Measurements from ENCODE around the gene TRMT1L.

The TRMT1L gene

DNA sequence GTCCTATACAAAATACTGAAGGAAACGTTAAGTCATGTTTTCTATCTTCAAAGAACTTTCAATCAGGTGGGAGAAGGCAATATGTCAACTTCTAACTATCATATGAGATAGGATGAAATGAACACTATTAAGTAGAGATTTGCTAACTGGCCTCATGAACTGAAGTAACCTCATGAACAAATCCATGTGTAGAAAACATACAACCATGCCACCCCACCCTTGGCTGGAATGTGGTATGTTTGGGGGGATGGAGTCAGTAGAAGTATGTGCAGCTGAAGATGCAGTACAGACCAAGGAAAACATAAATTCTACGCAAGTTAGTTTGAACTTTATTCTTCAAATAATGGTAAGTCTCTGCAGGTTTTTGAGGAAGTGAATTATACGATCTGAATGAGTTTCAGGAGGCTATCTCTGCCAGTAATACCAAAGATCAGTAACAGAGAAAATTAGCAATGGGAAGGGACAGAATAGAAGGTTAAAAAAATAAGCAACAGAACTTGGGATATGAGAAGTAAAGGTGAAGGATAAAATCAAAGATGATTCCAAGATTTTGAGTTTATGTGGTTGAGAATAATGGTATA lies 4.5 kb downstream of the TRMT1L start:
- H3K9me3 ChIP-seq (ENCODE audit: control insufficient read depth, insufficient read depth, low read length), result no peaks in the 10 kb centered on the region
- peaks cover 3% of the 10 kb centered on the region for H3K36me3 ChIP-seq (ENCODE audit: insufficient read depth, low read length)
- no peaks in the 10 kb centered on the region for H3K4me1 ChIP-seq (ENCODE audit: insufficient read depth, low read length)
- no peak overlapping the region for H3K9ac ChIP-seq (ENCODE audit: low read depth, low read length)

DNA sequence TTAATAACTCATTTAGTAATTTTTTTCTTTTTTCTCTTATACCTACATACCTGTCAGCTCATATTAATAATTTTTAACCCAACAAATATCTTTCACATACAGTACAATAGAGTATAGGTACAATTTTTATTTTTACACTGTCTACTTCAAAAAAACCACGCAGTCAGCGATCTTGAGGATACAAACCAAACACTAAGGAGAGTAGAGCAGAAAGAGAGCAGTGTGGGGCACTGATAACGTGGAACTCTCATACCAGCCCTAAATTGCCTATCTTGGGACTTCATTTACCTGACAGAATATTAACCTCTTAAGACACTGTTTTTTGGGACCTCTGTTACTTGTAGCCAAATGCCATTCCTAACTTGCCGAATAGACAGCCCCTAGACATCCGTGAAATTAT lies 5.5 kb downstream of the TRMT1L start:
- Histone ChIP-seq H3K36me3 (ENCODE audit: insufficient read depth, low read length) (peaks cover 3% of the 10 kb centered on the region), H3K9me3 (ENCODE audit: control insufficient read depth, insufficient read depth, low read length) (no peaks in the 10 kb centered on the region), H3K9ac (ENCODE audit: low read depth, low read length) (no peak overlapping the region), H3K4me1 (ENCODE audit: insufficient read depth, low read length) (no peaks in the 10 kb centered on the region)

DNA sequence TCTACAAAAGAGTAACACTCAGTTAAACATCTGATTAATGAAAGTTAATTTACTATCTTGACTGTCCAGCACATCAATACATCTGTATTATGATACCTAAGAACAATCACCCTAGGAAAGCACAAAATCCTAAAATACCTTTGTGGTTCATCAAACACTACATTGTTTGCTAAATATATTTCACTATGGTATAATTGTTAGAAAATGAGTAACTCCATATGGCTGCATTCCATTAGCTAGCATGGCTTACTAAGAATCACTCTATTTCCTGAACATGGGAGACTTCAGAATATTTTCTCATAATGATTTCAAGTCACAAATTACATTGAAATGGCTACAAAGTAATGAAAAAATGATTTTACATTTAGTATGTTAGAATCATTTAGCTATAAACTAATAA lies 12.5 kb downstream of the TRMT1L start:
- Histone ChIP-seq H3K9ac (ENCODE audit: low read depth, low read length) (no peak overlapping the region), H3K4me1 (ENCODE audit: insufficient read depth, low read length) (no peaks in the 10 kb centered on the region), H3K36me3 (ENCODE audit: insufficient read depth, low read length) (no peaks in the 10 kb centered on the region), H3K9me3 (ENCODE audit: control insufficient read depth, insufficient read depth, low read length) (no peaks in the 10 kb centered on the region)

DNA sequence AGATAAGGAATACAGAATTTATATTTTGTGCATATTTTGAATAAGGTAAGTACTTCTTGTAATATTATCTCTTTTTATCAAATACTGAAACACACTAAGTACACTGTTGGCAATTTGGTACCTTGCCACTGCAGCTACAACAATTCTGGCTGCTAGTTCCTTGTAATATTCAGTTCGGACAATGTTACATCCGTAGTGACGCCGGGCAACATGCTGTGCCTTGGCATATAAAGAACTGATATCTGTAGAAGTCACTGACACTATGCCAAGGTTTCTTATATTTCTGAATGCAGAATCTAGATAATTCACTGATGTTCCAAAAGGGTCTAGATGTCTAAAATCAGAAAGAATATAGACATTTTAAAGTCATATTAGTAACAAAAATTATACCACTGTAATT lies 17.5 kb downstream of the TRMT1L start:
- no peak overlapping the region for H3K9ac ChIP-seq (ENCODE audit: low read depth, low read length)
- no peaks in the 10 kb centered on the region for H3K36me3 ChIP-seq (ENCODE audit: insufficient read depth, low read length)
- H3K4me1 ChIP-seq (ENCODE audit: insufficient read depth, low read length), result no peaks in the 10 kb centered on the region
- H3K9me3 ChIP-seq (ENCODE audit: control insufficient read depth, insufficient read depth, low read length), result no peaks in the 10 kb centered on the region

DNA sequence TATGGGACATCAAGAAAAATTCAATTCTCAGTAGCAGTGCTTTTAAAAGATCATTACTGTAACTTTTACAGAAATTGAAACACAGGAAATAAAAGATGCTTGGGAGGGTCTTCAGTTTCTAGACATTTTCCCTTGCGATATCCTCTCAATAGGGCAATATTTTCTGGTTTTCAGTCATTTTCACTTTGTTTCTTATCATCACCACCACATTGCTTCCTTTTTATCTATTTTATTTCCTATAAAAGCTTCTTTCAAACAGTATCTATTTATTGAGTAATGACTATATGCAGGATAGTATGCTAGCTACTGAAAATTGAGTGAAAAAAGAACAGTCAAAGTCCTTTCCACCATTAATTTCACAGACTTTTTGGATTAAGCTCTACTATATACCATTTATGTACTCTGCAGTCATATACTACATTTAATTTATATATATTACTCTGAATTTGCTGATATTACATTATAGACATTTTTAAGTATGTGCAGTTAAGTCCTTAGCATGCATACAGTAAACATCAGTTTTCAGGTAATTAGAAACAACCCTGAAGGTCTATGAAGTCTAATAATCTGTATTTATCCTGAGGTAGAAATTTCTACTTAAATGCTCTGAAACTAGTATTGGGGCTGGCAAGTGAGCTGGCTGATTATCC lies 18.7 kb downstream of the TRMT1L start:
- Histone ChIP-seq H3K36me3 (ENCODE audit: insufficient read depth, low read length) (0 out of 2 replicates have a peak, but pooled peaks cover 3% of the 10 kb centered on the region), H3K4me1 (ENCODE audit: insufficient read depth, low read length) (no peaks in the 10 kb centered on the region), H3K9ac (ENCODE audit: low read depth, low read length) (no peak overlapping the region), H3K9me3 (ENCODE audit: control insufficient read depth, insufficient read depth, low read length) (no peaks in the 10 kb centered on the region)

DNA sequence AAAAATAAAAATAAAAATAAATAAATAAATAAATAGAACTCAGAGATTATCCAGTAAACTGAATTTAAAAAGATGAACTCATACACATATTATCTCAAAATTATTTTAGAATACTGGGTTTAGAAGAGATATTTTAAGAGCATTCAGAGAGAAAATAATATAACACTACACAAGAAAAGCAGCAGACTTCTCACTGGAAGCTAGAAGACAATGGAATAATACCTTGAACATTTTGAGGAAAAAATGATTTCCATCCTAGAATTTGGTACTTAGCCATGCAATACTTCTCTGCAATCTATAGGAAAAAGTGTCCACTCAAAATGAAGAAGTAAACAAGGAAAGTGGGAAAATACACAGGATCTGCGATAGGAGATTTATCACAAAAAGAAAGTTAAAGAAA lies 24.2 kb downstream of the TRMT1L start:
- H3K4me1 ChIP-seq (ENCODE audit: insufficient read depth, low read length), result no peaks in the 10 kb centered on the region
- H3K36me3 ChIP-seq (ENCODE audit: insufficient read depth, low read length), result peaks cover 6% of the 10 kb centered on the region
- H3K9ac ChIP-seq (ENCODE audit: low read depth, low read length), result no peak overlapping the region
- H3K9me3 ChIP-seq (ENCODE audit: control insufficient read depth, insufficient read depth, low read length), result no peaks in the 10 kb centered on the region

DNA sequence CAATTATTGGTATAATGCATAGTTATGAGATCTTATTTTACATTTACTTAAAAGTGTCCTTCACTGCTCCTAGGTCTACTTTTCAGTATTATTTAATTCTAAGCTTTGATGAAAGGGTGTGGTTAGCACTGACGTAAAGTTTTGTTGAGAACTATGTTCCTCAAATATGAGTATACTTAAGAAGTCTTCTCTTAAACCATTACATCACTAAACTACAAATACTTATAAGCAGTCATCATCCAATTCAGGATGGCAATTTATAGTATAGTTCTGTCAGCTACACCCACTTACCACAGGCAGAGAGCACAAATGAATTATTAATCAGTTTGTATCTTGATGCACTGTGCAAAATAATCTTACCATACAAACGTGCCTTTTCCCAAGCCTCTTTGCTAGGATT lies 27.0 kb downstream of the TRMT1L start:
- Histone ChIP-seq H3K9ac (ENCODE audit: low read depth, low read length) (no peak overlapping the region), H3K36me3 (ENCODE audit: insufficient read depth, low read length) (peaks cover 6% of the 10 kb centered on the region), H3K9me3 (ENCODE audit: control insufficient read depth, insufficient read depth, low read length) (no peaks in the 10 kb centered on the region), H3K4me1 (ENCODE audit: insufficient read depth, low read length) (no peaks in the 10 kb centered on the region)

DNA sequence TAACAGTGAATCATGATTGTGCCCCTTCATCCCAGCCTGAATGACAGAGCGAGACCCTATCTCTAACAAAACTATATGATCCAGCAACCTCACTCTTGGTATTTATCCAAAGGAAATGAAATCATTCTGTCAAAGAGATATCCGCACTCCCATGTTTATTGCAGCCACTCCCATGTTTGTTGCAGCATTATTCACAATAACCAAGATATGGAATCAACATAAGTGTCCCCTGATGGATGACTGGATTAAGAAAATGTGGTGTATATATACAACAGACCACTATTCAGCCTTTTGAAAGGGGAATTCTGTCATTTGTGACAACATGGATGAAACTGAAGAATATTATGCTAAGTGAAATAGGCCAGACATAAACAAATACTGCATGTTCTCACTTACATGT lies 44.4 kb downstream of the TRMT1L start:
- H3K36me3 ChIP-seq (ENCODE audit: insufficient read depth, low read length), result no peaks in the 10 kb centered on the region
- no peaks in the 10 kb centered on the region for H3K4me1 ChIP-seq (ENCODE audit: insufficient read depth, low read length)
- H3K9ac ChIP-seq (ENCODE audit: low read depth, low read length), result no peak overlapping the region
- H3K9me3 ChIP-seq (ENCODE audit: control insufficient read depth, insufficient read depth, low read length), result no peaks in the 10 kb centered on the region; the same call in 1 of the 2 replicates

DNA sequence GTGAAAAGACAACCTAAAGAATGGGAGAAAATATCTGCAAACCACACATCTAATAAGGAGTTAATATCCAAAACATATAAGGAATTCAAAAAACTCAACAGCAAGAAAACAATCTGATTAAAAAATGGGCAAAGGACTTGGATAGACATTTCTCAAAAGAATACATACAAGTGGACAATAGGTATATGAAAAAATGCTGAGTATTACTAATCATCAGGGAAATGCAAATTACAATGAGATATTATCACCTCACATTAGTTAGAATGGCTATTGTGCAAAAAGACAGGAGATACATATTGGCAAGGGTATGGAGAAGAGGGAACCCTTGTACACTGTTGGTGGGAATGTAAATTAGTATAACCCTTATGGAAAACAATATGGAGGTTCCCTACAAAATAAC lies 44.9 kb downstream of the TRMT1L start:
- Histone ChIP-seq H3K9ac (ENCODE audit: low read depth, low read length) (no peak overlapping the region), H3K4me1 (ENCODE audit: insufficient read depth, low read length) (no peaks in the 10 kb centered on the region), H3K9me3 (ENCODE audit: control insufficient read depth, insufficient read depth, low read length) (no peaks in the 10 kb centered on the region; the same call in 1 of the 2 replicates), H3K36me3 (ENCODE audit: insufficient read depth, low read length) (no peaks in the 10 kb centered on the region)

DNA sequence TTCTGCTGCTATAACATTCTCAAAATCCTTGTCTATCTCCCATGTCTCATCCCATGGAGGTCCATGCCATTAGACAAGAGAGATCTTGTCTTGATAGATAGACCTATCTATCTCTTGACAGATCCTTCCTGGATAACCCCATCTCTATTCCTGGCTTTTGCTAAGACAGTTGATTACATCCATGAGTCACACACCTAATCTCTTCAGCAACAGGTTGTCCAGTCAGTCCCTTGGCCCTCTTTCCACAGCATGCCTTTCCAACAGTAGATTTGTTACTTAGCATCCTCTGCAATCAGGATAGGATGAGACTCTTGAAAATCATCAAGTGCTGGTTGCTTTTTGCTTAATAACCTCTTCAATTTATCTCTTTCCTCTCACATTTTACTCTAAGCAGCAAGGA lies 46.6 kb downstream of the TRMT1L start:
- Histone ChIP-seq H3K9me3 (ENCODE audit: control insufficient read depth, insufficient read depth, low read length) (no peaks in the 10 kb centered on the region; the same call in none of the 2 replicates), H3K9ac (ENCODE audit: low read depth, low read length) (no peak overlapping the region), H3K4me1 (ENCODE audit: insufficient read depth, low read length) (no peaks in the 10 kb centered on the region), H3K36me3 (ENCODE audit: insufficient read depth, low read length) (no peaks in the 10 kb centered on the region)

DNA sequence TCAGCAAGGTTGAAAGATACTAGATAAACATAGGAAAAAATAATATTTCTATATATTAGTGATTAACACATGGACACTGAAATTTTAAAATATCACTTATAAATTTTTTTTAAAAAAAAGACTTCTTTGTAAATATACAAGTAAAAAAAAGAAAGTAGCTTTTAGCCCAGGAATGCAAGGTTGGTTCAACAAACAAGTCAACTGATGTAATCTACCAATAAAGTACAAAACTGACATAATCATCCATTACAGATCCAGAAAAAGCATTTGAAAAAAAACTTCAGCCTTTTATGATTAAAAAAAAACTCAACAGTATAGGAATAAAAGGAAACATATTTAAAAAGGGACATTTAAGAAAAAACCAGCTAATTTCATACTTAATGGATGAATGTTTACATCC lies 48.4 kb downstream of the TRMT1L start:
- H3K9ac ChIP-seq (ENCODE audit: low read depth, low read length), result no peak overlapping the region
- H3K9me3 ChIP-seq (ENCODE audit: control insufficient read depth, insufficient read depth, low read length), result no peaks in the 10 kb centered on the region; the same call in none of the 2 replicates
- H3K36me3 ChIP-seq (ENCODE audit: insufficient read depth, low read length), result peaks cover 2% of the 10 kb centered on the region; the same call in 1 of the 2 replicates
- H3K4me1 ChIP-seq (ENCODE audit: insufficient read depth, low read length), result no peaks in the 10 kb centered on the region

DNA sequence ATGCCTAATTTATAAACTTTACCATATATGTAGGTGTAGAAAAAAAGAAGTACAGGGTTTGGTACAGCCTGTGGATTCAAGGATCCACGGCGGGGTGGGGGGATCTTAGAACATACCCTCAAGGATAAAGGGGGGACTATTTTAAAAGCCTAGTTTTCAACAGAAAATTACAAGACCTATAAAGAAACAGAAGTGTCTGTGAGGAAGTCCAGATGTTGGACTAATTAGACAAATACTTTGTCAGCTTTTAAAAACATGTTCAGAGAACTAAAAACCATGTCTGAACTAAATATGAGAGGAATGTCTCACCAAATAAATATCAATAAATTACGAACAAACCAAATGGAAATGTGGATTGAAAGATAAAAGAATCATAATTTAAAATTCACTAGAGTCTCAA lies 51.6 kb downstream of the TRMT1L start:
- H3K4me1 ChIP-seq (ENCODE audit: insufficient read depth, low read length), result no peaks in the 10 kb centered on the region
- peaks cover 2% of the 10 kb centered on the region; the same call in 1 of the 2 replicates for H3K36me3 ChIP-seq (ENCODE audit: insufficient read depth, low read length)

DNA sequence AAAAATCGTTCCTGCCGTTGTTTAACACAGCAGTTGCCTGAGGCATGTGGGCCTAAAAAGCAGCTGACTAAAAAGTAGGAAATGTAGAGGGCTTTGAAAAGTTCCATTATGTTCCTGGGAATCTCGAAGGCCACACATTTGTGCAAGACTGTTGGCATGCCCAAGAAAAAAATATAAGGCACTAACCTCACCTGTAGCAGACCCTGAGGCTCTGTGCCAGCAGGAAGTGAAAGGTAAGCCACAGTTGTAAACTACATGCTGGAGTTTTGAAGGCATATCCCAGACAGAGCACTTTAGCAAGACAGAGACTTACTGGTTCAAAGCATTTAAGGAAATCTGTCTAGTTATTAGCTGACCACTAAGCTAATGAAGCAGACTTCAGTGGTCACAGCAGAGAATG lies 52.7 kb downstream of the TRMT1L start:
- Histone ChIP-seq H3K9me3 (ENCODE audit: control insufficient read depth, insufficient read depth, low read length) (no peaks in the 10 kb centered on the region; the same call in 1 of the 2 replicates), H3K4me1 (ENCODE audit: insufficient read depth, low read length) (no peaks in the 10 kb centered on the region), H3K36me3 (ENCODE audit: insufficient read depth, low read length) (peaks cover 2% of the 10 kb centered on the region; the same call in 1 of the 2 replicates), H3K9ac (ENCODE audit: low read depth, low read length) (no peak overlapping the region)

More for the DNA sequence above, 51.6 kb downstream of the TRMT1L start:
- Histone ChIP-seq H3K9me3 (ENCODE audit: control insufficient read depth, insufficient read depth, low read length) (no peaks in the 10 kb centered on the region; the same call in none of the 2 replicates), H3K9ac (ENCODE audit: low read depth, low read length) (no peak overlapping the region)

DNA sequence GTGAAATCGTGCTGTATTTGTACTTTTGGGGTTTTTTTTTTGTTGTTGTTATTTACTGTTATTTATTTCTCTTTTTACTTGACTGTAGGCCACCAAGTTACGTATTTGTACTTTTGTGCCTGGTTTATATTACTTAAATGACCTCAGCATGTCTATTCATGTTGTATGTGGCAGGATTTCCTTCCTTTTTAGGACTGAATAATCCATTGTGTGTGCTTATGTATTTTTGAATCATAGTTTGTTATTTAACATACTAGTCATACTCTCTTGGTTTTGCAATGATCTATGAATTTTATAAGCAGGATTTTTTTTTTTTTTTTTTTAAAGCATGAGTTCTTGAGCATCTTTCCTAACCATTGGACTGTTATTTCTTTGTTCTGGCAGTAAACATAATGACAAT lies 60.2 kb downstream of the TRMT1L start:
- no peak overlapping the region for H3K9ac ChIP-seq (ENCODE audit: low read depth, low read length)
- no peaks in the 10 kb centered on the region for H3K4me1 ChIP-seq (ENCODE audit: insufficient read depth, low read length)
- no peaks in the 10 kb centered on the region; the same call in none of the 2 replicates for H3K36me3 ChIP-seq (ENCODE audit: insufficient read depth, low read length)
- H3K9me3 ChIP-seq (ENCODE audit: control insufficient read depth, insufficient read depth, low read length), result no peaks in the 10 kb centered on the region

DNA sequence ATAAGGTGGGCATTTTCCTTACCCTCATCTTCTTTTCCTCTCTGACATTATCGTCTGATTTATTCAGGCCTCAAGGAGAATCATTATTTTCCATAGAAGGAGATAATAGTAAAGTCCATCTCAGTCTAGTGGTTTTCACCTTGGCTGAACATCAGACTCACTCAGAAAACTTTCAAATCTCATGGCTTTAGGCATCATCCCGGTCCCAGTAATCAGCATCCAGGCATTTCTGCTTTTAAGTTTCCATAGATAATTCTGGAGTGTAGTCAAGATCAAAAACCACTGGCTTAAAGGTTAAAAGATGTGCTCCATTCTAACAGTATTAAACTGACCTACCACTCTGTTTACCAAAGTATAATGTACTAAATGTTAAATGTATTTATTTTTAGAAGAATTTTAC lies 62.0 kb downstream of the TRMT1L start:
- no peaks in the 10 kb centered on the region; the same call in none of the 2 replicates for H3K36me3 ChIP-seq (ENCODE audit: insufficient read depth, low read length)
- no peak overlapping the region for H3K9ac ChIP-seq (ENCODE audit: low read depth, low read length)
- H3K9me3 ChIP-seq (ENCODE audit: control insufficient read depth, insufficient read depth, low read length), result no peaks in the 10 kb centered on the region
- no peaks in the 10 kb centered on the region for H3K4me1 ChIP-seq (ENCODE audit: insufficient read depth, low read length)
